HL-60 (cell line): ENCODE data around the gene ENTPD7.
"Not testable (repeated sequence)": the region's sequence is repeated elsewhere in the genome, so short reads cannot be mapped to it uniquely, and the experiment has no call there.

ENCODE experiments used
- DNase-seq, 2 experiments: peaks; one replicate each; pipeline ENCODE4 v3.0.0-alpha.2; 2010 to 2020; ENCODE audit warnings: low read depth in 1 of 2, low spot score in 1 of 2
- H3K27ac ChIP-seq: fragments of 250-450 bp; sonication (Bioruptor Pico); replicated peaks from 2 replicates; pipeline ENCODE4 v1.5.1; 2020; ENCODE audit warnings: mild to moderate bottlenecking, moderate library complexity
- H3K27me3 ChIP-seq: fragments of 250-450 bp; sonication (Bioruptor Pico); 2 replicates; pipeline ENCODE4 v1.5.1; 2021; ENCODE audit warnings: mild to moderate bottlenecking, moderate library complexity; ENCODE audit not compliant: insufficient read depth, poor library complexity, severe bottlenecking
- H3K4me3 ChIP-seq: replicated peaks from 2 replicates; pipeline ENCODE4 v1.5.1; 2011; ENCODE audit warnings: mild to moderate bottlenecking, control low read depth, low read length; ENCODE audit not compliant: insufficient read depth
- CTCF ChIP-seq: IDR thresholded peaks from one replicate; pipeline ENCODE4 v1.5.1; 2011; ENCODE audit warnings: low read length, control low read depth, inconsistent platforms; ENCODE audit not compliant: insufficient read depth
- GABPA ChIP-seq: IDR thresholded peaks from 2 replicates; pipeline ENCODE4 v1.6.1; 2012; ENCODE audit warnings: low read depth
- POLR2AphosphoS5 ChIP-seq: IDR thresholded peaks from 2 replicates; pipeline ENCODE4 v1.6.1; 2012; ENCODE audit warnings: low read depth
- SPI1 ChIP-seq: IDR thresholded peaks from 2 replicates; pipeline ENCODE4 v1.6.1; 2012; ENCODE audit warnings: low read depth, mild to moderate bottlenecking, borderline replicate concordance
- TF ChIP-seq, protein P1 (sequence below): IDR thresholded peaks from 2 replicates; pipeline ENCODE4 v1.6.1; 2012; ENCODE audit warnings: low read depth; ENCODE audit not compliant: insufficient replicate concordance

ENTPD7 gene

GRCh38 chr10:99743841-99744240 is 84.5 kb downstream of the ENTPD7 start:
- Histone ChIP-seq H3K4me3 (no peak overlapping the region), H3K27ac (no peak overlapping the region), H3K27me3 (no peaks in the 10 kb centered on the region)
- TF ChIP-seq CTCF (no peak), GABPA (no peak), POLR2AphosphoS5 (no peak), SPI1 (no peak)
- TF ChIP-seq, protein P1, sequence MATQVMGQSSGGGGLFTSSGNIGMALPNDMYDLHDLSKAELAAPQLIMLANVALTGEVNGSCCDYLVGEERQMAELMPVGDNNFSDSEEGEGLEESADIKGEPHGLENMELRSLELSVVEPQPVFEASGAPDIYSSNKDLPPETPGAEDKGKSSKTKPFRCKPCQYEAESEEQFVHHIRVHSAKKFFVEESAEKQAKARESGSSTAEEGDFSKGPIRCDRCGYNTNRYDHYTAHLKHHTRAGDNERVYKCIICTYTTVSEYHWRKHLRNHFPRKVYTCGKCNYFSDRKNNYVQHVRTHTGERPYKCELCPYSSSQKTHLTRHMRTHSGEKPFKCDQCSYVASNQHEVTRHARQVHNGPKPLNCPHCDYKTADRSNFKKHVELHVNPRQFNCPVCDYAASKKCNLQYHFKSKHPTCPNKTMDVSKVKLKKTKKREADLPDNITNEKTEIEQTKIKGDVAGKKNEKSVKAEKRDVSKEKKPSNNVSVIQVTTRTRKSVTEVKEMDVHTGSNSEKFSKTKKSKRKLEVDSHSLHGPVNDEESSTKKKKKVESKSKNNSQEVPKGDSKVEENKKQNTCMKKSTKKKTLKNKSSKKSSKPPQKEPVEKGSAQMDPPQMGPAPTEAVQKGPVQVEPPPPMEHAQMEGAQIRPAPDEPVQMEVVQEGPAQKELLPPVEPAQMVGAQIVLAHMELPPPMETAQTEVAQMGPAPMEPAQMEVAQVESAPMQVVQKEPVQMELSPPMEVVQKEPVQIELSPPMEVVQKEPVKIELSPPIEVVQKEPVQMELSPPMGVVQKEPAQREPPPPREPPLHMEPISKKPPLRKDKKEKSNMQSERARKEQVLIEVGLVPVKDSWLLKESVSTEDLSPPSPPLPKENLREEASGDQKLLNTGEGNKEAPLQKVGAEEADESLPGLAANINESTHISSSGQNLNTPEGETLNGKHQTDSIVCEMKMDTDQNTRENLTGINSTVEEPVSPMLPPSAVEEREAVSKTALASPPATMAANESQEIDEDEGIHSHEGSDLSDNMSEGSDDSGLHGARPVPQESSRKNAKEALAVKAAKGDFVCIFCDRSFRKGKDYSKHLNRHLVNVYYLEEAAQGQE = no peak
- no peak for DNase-seq

DNA sequence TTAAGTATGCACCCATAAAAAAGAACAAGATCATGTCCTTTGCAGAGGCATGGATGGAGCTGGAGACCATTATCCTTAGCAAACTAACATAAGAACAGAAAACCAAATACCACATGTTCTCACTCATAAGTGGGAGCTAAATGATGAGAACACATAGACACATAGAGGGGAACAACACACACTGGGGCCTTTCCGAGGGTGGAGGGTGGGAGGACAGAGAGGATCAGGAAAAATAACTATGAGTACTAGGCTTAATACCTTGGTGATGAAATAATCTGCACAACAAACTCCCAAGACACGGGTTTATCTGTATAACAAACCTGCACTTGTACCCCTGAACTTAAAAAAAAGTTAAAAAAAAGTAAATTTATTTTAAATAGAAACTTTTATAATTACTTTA is 86.9 kb downstream of the ENTPD7 start:
- H3K27ac ChIP-seq, H3K4me3 ChIP-seq, H3K27me3 ChIP-seq, DNase-seq: not testable (repeated sequence)

GRCh38 chr10:99748823-99749451 is 89.6 kb downstream of the ENTPD7 start:
- Histone ChIP-seq H3K27ac (no peak overlapping the region), H3K4me3 (no peak overlapping the region), H3K27me3 (no peaks in the 10 kb centered on the region)
- TF ChIP-seq, protein P1 = no peak
- TF ChIP-seq GABPA (no peak), POLR2AphosphoS5 (no peak), CTCF (no peak), SPI1 (no peak)
- no peak for DNase-seq

- Histone ChIP-seq H3K27ac (no peak overlapping the region), H3K27me3 (no peaks in the 10 kb centered on the region), H3K4me3 (no peak overlapping the region)
- DNase-seq = no peak
- TF ChIP-seq POLR2AphosphoS5 = no peak
- TF ChIP-seq, protein P1 = no peak
- no peak for TF ChIP-seq CTCF
- TF ChIP-seq SPI1 = no peak
- TF ChIP-seq GABPA = no peak
Measured at GRCh38 chr10:99750641-99751040, 91.3 kb downstream of the ENTPD7 start.
